ENCODE results near the gene SEC22A.

The SEC22A gene

GRCh38 chr3:123287962-123288302, 86.2 kb downstream of the SEC22A start:
- no peak for TF ChIP-seq ZFX (IDR thresholded peaks at IDR 0.05; ENCODE audit: borderline replicate concordance)
- no peak for TF ChIP-seq CTCF (IDR thresholded peaks at IDR 0.05)
- no peak overlapping the region for H3K27ac ChIP-seq

- no peak for TF ChIP-seq CTCF (IDR thresholded peaks at IDR 0.05)
- TF ChIP-seq ZFX (IDR thresholded peaks at IDR 0.05; ENCODE audit: borderline replicate concordance): no peak
- H3K27ac ChIP-seq: no peak overlapping the region
Measured at GRCh38 chr3:123289391-123290106, 87.8 kb downstream of the SEC22A start.

- no peak overlapping the region for H3K27ac ChIP-seq
- TF ChIP-seq CTCF (IDR thresholded peaks at IDR 0.05) (no peak), ZFX (IDR thresholded peaks at IDR 0.05; ENCODE audit: borderline replicate concordance) (no peak)
Measured at GRCh38 chr3:123290107-123290930, 88.6 kb downstream of the SEC22A start.

GRCh38 chr3:123290962-123291361, 89.2 kb downstream of the SEC22A start:
- no peak overlapping the region for H3K27ac ChIP-seq
- TF ChIP-seq CTCF (IDR thresholded peaks at IDR 0.05): no peak
- TF ChIP-seq ZFX (IDR thresholded peaks at IDR 0.05; ENCODE audit: borderline replicate concordance): no peak

- TF ChIP-seq CTCF (IDR thresholded peaks at IDR 0.05) (no peak), ZFX (IDR thresholded peaks at IDR 0.05; ENCODE audit: borderline replicate concordance) (no peak)
- no peak overlapping the region for H3K27ac ChIP-seq
Measured at GRCh38 chr3:123291404-123291803, 89.7 kb downstream of the SEC22A start.

GRCh38 chr3:123292321-123293310, 90.9 kb downstream of the SEC22A start:
- TF ChIP-seq CTCF (IDR thresholded peaks at IDR 0.05) (no peak), ZFX (IDR thresholded peaks at IDR 0.05; ENCODE audit: borderline replicate concordance) (no peak)
- H3K27ac ChIP-seq: no peak overlapping the region

Data from 22Rv1 (cell line).